ENCODE data around the gene PCDHA12. TPM values are rescaled to one million over a fixed set of nuclear protein-coding genes. Genes with fewer than 3 reads are reported as not detected.
"Not testable (repeated sequence)": the region's sequence is repeated elsewhere in the genome, so short reads cannot be mapped to it uniquely, and the experiment has no call there.

Gene PCDHA12, protein sequence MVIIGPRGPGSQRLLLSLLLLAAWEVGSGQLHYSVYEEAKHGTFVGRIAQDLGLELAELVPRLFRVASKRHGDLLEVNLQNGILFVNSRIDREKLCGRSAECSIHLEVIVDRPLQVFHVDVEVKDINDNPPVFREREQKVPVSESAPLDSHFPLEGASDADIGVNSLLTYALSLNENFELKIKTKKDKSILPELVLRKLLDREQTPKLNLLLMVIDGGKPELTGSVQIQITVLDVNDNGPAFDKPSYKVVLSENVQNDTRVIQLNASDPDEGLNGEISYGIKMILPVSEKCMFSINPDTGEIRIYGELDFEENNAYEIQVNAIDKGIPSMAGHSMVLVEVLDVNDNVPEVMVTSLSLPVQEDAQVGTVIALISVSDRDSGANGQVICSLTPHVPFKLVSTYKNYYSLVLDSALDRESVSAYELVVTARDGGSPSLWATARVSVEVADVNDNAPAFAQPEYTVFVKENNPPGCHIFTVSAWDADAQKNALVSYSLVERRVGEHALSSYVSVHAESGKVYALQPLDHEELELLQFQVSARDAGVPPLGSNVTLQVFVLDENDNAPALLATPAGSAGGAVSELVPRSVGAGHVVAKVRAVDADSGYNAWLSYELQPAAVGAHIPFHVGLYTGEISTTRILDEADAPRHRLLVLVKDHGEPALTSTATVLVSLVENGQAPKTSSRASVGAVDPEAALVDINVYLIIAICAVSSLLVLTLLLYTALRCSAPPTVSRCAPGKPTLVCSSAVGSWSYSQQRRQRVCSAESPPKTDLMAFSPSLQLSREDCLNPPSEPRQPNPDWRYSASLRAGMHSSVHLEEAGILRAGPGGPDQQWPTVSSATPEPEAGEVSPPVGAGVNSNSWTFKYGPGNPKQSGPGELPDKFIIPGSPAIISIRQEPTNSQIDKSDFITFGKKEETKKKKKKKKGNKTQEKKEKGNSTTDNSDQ
- 11.0 TPM for total RNA-seq

GRCh38 chr5:140875085-140876065 is at the start of gene PCDHA12:
Gene PCDHA12, plus strand, starts transcription at chr5:140875308. Its CDS starts 165 bp downstream, at chr5:140875473.
- FAIRE-seq, result no peak
- DNase-seq (ENCODE audit: low spot score in 2 of 2), result no peak

DNA sequence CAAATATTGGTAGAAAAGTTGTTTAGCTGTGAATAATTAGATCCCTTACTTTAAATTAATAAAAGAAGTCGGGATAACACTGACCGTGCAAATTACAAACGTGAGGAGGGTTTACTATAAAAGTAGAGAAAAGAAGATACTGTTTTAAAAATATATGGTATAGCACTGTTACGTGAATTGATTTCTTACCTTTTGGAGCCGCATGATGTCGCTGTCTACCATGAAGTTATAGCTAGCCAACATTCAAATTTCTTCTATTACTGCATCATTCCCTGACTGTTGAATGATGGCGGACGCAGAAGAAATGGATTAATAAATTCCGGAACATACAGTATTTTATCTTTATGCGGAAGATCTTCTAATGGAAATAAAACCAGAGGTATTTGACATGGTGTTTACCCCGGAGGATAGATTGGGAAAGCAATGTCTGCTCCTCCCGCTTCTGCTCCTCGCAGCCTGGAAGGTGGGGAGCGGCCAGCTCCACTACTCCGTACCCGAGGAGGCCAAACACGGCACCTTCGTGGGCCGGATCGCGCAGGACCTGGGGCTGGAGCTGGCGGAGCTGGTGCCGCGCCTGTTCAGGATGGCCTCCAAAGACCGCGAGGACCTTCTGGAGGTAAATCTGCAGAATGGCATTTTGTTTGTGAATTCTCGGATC is 47.3 kb upstream of the PCDHA12 start, which contains the start of gene PCDHA6:
Gene PCDHA6 (plus strand): TSS at position 257 of the 658 bp plus-strand sequence. CDS start 132 bp downstream, at position 389.
- DNase-seq (ENCODE audit: low spot score in 2 of 2), result no peak
- no peak for FAIRE-seq

DNA sequence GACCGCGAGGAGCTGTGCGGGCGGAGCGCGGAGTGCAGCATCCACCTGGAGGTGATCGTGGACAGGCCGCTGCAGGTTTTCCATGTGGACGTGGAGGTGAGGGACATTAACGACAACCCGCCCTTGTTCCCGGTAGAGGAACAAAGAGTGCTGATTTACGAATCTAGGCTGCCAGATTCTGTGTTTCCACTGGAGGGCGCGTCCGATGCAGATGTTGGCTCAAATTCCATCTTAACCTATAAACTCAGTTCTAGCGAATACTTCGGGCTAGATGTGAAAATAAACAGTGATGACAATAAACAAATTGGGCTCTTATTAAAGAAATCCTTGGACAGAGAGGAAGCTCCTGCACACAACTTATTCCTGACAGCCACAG is 46.8 kb upstream of the PCDHA12 start:
- DNase-seq (ENCODE audit: low spot score in 2 of 2) (no peak), FAIRE-seq (no peak)

GRCh38 chr5:140829511-140830501 is 45.3 kb upstream of the PCDHA12 start:
- DNase-seq (ENCODE audit: low spot score in 2 of 2); FAIRE-seq: not testable (repeated sequence)

DNA sequence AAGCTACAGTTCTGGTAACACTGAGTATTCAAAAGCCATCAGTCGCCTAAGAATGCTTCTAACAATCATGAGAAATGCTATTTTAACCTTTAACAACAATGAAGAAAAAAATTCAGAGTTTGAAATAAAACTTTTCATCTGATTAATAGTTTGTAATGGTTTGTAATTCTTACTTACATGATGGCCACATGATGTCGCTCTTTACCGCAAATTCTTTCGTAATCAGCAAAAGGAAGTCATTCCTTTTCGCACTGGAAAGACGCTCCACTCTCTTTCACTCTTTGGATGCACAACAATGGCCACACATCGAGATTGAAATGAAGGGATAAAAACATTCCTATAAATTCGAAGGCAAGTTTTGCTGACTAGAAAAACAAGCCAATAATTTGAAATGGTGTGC is 41.1 kb upstream of the PCDHA12 start, which contains the start of gene PCDHA7:
Gene PCDHA7 (plus strand): TSS at position 277 of the 400 bp plus-strand sequence. CDS start 115 bp downstream, at position 392.
- DNase-seq (ENCODE audit: low spot score in 2 of 2) (peak in 1 of 2 donors; percentile 48), FAIRE-seq (no peak)

DNA sequence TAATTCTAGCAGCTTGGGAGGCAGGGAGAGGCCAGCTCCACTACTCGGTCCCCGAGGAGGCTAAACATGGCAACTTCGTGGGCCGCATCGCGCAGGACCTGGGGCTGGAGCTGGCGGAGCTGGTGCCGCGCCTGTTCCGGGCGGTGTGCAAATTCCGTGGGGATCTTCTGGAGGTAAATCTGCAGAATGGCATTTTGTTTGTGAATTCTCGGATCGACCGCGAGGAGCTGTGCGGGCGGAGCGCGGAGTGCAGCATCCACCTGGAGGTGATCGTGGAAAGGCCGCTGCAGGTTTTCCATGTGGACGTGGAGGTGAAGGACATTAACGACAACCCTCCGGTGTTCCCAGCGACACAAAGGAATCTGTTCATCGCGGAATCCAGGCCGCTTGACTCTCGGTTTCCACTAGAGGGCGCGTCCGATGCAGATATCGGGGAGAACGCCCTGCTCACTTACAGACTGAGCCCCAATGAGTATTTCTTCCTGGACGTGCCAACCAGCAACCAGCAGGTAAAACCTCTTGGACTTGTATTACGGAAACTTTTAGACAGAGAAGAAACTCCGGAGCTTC is 40.6 kb upstream of the PCDHA12 start:
- FAIRE-seq; DNase-seq (ENCODE audit: low spot score in 2 of 2): not testable (repeated sequence)

DNA sequence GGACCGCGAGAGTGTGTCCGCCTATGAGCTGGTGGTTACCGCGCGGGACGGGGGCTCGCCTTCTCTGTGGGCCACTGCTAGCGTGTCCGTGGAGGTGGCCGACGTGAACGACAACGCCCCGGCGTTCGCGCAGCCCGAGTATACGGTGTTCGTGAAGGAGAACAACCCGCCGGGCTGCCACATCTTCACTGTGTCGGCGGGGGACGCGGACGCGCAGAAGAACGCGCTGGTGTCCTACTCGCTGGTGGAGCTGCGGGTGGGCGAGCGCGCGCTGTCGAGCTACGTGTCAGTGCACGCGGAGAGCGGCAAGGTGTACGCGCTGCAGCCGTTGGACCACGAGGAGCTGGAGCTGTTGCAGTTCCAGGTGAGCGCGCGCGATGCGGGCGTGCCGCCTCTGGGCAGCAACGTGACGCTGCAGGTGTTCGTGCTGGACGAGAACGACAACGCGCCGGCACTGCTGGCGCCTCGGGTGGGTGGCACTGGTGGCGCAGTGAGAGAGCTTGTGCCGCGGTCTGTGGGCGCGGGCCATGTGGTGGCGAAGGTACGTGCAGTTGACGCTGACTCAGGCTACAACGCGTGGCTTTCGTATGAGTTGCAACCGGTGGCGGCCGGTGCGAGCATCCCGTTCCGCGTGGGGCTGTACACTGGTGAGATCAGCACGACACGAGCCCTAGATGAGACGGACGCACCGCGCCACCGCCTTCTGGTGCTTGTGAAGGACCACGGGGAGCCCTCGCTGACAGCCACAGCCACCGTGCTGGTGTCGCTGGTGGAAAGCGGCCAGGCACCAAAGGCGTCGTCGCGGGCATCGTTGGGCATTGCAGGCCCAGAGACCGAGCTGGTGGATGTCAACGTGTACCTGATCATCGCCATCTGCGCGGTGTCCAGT is 39.2 kb upstream of the PCDHA12 start:
- FAIRE-seq (no peak), DNase-seq (ENCODE audit: low spot score in 2 of 2) (no peak)

- DNase-seq (ENCODE audit: low spot score in 2 of 2), result peak in 1 of 2 donors; percentile 69
- peak; percentile 72 for FAIRE-seq
Observed at GRCh38 chr5:140840978-140841962, 33.8 kb upstream of the PCDHA12 start, which contains the start of gene PCDHA8. Gene PCDHA8, plus strand, starts transcription at chr5:140841187. Its CDS starts 135 bp downstream, at chr5:140841322.

DNA sequence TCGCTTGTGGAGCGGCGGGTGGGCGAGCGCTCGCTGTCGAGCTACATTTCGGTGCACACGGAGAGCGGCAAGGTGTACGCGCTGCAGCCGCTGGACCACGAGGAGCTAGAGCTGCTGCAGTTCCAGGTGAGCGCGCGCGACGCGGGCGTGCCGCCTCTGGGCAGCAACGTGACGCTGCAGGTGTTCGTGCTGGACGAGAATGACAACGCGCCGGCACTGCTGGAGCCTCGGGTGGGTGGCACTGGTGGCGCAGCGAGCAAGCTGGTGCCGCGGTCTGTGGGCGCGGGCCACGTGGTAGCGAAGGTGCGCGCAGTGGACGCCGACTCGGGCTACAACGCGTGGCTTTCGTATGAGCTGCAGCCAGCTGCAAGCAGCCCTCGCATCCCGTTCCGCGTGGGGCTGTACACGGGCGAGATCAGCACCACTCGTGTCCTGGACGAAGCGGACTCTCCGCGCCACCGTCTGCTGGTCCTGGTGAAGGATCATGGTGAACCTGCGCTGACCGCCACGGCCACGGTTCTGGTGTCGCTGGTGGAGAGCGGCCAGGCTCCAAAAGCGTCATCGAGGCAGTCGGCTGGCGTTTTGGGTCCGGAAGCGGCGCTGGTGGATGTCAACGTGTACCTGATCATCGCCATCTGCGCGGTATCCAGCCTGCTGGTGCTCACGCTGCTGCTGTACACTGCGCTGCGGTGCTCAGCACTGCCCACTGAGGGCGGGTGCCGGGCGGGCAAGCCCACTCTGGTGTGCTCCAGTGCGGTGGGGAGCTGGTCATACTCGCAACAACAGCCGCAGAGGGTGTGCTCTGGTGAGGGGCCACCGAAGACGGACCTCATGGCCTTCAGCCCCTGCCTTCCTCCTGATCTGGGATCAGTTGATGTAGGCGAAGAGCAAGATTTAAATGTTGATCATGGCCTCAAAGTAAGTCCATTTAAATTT is 32.0 kb upstream of the PCDHA12 start:
- FAIRE-seq (no peak), DNase-seq (ENCODE audit: low spot score in 2 of 2) (no peak)

DNA sequence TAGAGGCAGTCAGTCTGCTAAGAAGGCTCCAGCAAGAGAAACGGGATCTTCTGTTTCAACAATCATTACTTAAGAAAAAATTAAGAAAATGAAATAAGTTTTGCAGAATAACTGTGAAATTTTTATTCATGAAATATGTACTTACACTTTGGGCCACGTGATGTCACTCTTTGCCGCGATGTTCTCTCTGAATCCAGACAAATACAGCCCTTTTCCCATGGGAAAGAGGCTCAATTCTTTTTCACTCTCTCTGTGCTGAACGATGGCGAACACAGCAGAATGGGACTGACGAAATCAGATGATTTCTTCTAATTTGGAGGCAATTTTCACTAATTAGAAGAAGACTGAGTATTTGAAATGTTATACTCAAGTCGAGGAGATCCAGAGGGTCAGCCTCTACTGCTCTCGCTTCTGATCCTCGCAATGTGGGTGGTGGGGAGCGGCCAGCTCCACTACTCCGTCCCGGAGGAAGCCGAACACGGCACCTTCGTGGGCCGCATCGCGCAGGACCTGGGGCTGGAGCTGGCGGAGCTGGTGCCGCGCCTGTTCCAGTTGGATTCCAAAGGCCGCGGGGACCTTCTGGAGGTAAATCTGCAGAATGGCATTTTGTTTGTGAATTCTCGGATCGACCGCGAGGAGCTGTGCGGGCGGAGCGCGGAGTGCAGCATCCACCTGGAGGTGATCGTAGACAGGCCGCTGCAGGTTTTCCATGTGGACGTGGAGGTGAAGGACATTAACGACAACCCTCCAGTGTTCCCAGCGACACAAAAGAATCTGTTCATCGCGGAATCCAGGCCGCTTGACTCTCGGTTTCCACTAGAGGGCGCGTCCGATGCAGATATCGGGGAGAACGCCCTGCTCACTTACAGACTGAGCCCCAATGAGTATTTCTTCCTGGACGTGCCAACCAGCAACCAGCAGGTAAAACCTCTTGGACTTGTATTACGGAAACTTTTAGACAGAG is 26.7 kb upstream of the PCDHA12 start, which contains the start of gene PCDHA9:
Gene PCDHA9 (plus strand): TSS at position 244 of the 964 bp plus-strand sequence. CDS start 114 bp downstream, at position 358.
- not testable (repeated sequence) for DNase-seq (ENCODE audit: low spot score in 2 of 2); FAIRE-seq

- not testable (repeated sequence) for FAIRE-seq; DNase-seq (ENCODE audit: low spot score in 2 of 2)
Observed at GRCh38 chr5:140849831-140850634, 25.1 kb upstream of the PCDHA12 start.
